ENCODE results near the gene KRTAP9-4. TPM values are rescaled to one million over a fixed set of nuclear protein-coding genes. Genes with fewer than 3 reads are reported as not detected.
"Not testable (repeated sequence)": the region's sequence is repeated elsewhere in the genome, so short reads cannot be mapped to it uniquely, and the experiment has no call there.

KRTAP9-4 gene
- not detected for total RNA-seq

- DNase-seq (ENCODE audit: low spot score); ATAC-seq: not testable (repeated sequence)
Observed at GRCh38 chr17:41249637-41250240, at the start of gene KRTAP9-4. Gene KRTAP9-4 (plus strand): TSS chr17:41249687. CDS start chr17:41249721, 34 bp downstream.

GRCh38 chr17:41211845-41212466 is 37.5 kb upstream of the KRTAP9-4 start:
- DNase-seq (ENCODE audit: low spot score) = no peak
- ATAC-seq = no peak

- ATAC-seq (no peak), DNase-seq (ENCODE audit: low spot score) (no peak)
Observed at GRCh38 chr17:41212524-41213169, 36.8 kb upstream of the KRTAP9-4 start.

- no peak for DNase-seq (ENCODE audit: low spot score)
- ATAC-seq = no peak
Observed at GRCh38 chr17:41215681-41216080, 33.8 kb upstream of the KRTAP9-4 start.

- no peak for ATAC-seq
- DNase-seq (ENCODE audit: low spot score) = no peak
Observed at GRCh38 chr17:41223821-41224220, 25.7 kb upstream of the KRTAP9-4 start.

- ATAC-seq (no peak), DNase-seq (ENCODE audit: low spot score) (no peak)
Observed at GRCh38 chr17:41226051-41226450, 23.4 kb upstream of the KRTAP9-4 start.

GRCh38 chr17:41226598-41227095 is 22.8 kb upstream of the KRTAP9-4 start, which contains the start of gene KRTAP9-2:
Gene KRTAP9-2 (plus strand): TSS chr17:41226648. CDS start chr17:41226655, 7 bp downstream.
- not testable (repeated sequence) for ATAC-seq; DNase-seq (ENCODE audit: low spot score)

- DNase-seq (ENCODE audit: low spot score) (no peak), ATAC-seq (no peak)
Observed at GRCh38 chr17:41230094-41230493, 19.4 kb upstream of the KRTAP9-4 start.

- DNase-seq (ENCODE audit: low spot score) (no peak), ATAC-seq (no peak)
Observed at GRCh38 chr17:41231731-41232130, 17.8 kb upstream of the KRTAP9-4 start.

- ATAC-seq; DNase-seq (ENCODE audit: low spot score): not testable (repeated sequence)
Observed at GRCh38 chr17:41232399-41233105, 16.9 kb upstream of the KRTAP9-4 start, which contains the start of gene KRTAP9-3. Gene KRTAP9-3 (plus strand): TSS chr17:41232449. CDS start chr17:41232502, 53 bp downstream.

- not testable (repeated sequence) for ATAC-seq; DNase-seq (ENCODE audit: low spot score)
Observed at GRCh38 chr17:41237116-41237515, 12.4 kb upstream of the KRTAP9-4 start.

- DNase-seq (ENCODE audit: low spot score); ATAC-seq: not testable (repeated sequence)
Observed at GRCh38 chr17:41237949-41238437, 11.5 kb upstream of the KRTAP9-4 start, which contains the start of gene KRTAP9-8. Gene KRTAP9-8 (plus strand): TSS chr17:41237999. CDS start chr17:41238052, 53 bp downstream.

GRCh38 chr17:41246995-41247787 is 2.3 kb upstream of the KRTAP9-4 start:
- ATAC-seq = not testable (repeated sequence)

GRCh38 chr17:41251261-41251660 is 1.8 kb downstream of the KRTAP9-4 start:
- no peak for DNase-seq (ENCODE audit: low spot score)
- ATAC-seq = no peak

More at GRCh38 chr17:41246995-41247787, 2.3 kb upstream of the KRTAP9-4 start:
- DNase-seq (ENCODE audit: low spot score) = not testable (repeated sequence)

GRCh38 chr17:41254861-41255260 is 5.4 kb downstream of the KRTAP9-4 start:
- DNase-seq (ENCODE audit: low spot score) (no peak), ATAC-seq (no peak)

- DNase-seq (ENCODE audit: low spot score); ATAC-seq: not testable (repeated sequence)
Observed at GRCh38 chr17:41255381-41256290, 6.1 kb downstream of the KRTAP9-4 start, which contains the start of gene KRTAP9-9. Gene KRTAP9-9 (plus strand): TSS chr17:41255384.

- no peak for ATAC-seq
- DNase-seq (ENCODE audit: low spot score) = no peak
Observed at GRCh38 chr17:41256291-41256685, 6.8 kb downstream of the KRTAP9-4 start.

GRCh38 chr17:41258406-41258805 is 8.9 kb downstream of the KRTAP9-4 start:
- ATAC-seq (no peak), DNase-seq (ENCODE audit: low spot score) (no peak)

GRCh38 chr17:41263212-41263611 is 13.7 kb downstream of the KRTAP9-4 start:
- no peak for DNase-seq (ENCODE audit: low spot score)
- ATAC-seq = no peak

Data from left lobe of liver (tissue), 2 donors.